WTC11 (cell line): ENCODE measurements around the gene IFITM10.
A peak's percentile ranks its signal among the peaks of the same experiment; 100 is the strongest.

Source experiments
- AFF4 ChIP-seq: sonication (generic); formaldehyde crosslinking; IDR thresholded peaks from 2 replicates; pipeline ENCODE4 v1.8.1; 2023; ENCODE audit warnings: mild to moderate bottlenecking, missing genetic modification reagents, borderline replicate concordance
- ATF3 ChIP-seq: sonication (generic); formaldehyde crosslinking; conservative IDR thresholded peaks from 2 replicates; pipeline ENCODE4 v1.8.1; 2022; ENCODE audit warnings: mild to moderate bottlenecking, missing genetic modification reagents
- CTCF ChIP-seq: fragments of 200-600 bp; IDR thresholded peaks from 2 replicates; pipeline ENCODE4 v1.8.0; 2022; ENCODE audit warnings: antibody characterized with exemption
- E2F1 ChIP-seq: sonication (generic); formaldehyde crosslinking; IDR thresholded peaks from 2 replicates; pipeline ENCODE4 v1.8.0; 2022; ENCODE audit warnings: mild to moderate bottlenecking, missing genetic modification reagents
- FOXJ3 ChIP-seq: sonication (generic); formaldehyde crosslinking; IDR thresholded peaks from 2 replicates; pipeline ENCODE4 v1.9.0; 2021; ENCODE audit warnings: missing genetic modification reagents, mild to moderate bottlenecking, borderline replicate concordance
- FOXP4 ChIP-seq: sonication (generic); formaldehyde crosslinking; IDR thresholded peaks from 2 replicates; pipeline ENCODE4 v1.8.0; 2022; ENCODE audit warnings: mild to moderate bottlenecking, missing genetic modification reagents
- IRF1 ChIP-seq: sonication (generic); formaldehyde crosslinking; IDR thresholded peaks from 2 replicates; pipeline ENCODE4 v1.8.0; 2023; ENCODE audit warnings: missing genetic modification reagents
- MAX ChIP-seq: sonication (generic); formaldehyde crosslinking; IDR thresholded peaks from 2 replicates; pipeline ENCODE4 v1.8.0; 2022; ENCODE audit warnings: mild to moderate bottlenecking, missing genetic modification reagents
- MYBL2 ChIP-seq: sonication (generic); formaldehyde crosslinking; IDR thresholded peaks from 2 replicates; pipeline ENCODE4 v1.8.1; 2023; ENCODE audit warnings: mild to moderate bottlenecking, moderate library complexity, missing genetic modification reagents
- TCF7 ChIP-seq: sonication (generic); formaldehyde crosslinking; IDR thresholded peaks from 2 replicates; pipeline ENCODE4 v1.8.0; 2022; ENCODE audit warnings: mild to moderate bottlenecking, low read depth, missing genetic modification reagents, moderate library complexity
- TEAD4 ChIP-seq: sonication (generic); formaldehyde crosslinking; IDR thresholded peaks from 2 replicates; pipeline ENCODE4 v1.8.0; 2022; ENCODE audit warnings: mild to moderate bottlenecking, missing genetic modification reagents

GRCh38 chr11:1693327-1694063, 56.9 kb downstream of the IFITM10 start:
- TF ChIP-seq MAX (CRISPR knock-in tag) = 0 out of 2 replicates have a peak, but pooled peaks have one; percentile 6
- no peak for TF ChIP-seq FOXP4 (CRISPR knock-in tag)
- no peak for TF ChIP-seq E2F1 (CRISPR knock-in tag)
- TF ChIP-seq AFF4 (CRISPR knock-in tag) = no peak
- TF ChIP-seq CTCF = peak; percentile 58
- TF ChIP-seq TEAD4 (CRISPR knock-in tag) = no peak
- TF ChIP-seq IRF1 (CRISPR knock-in tag) = no peak
- TF ChIP-seq FOXJ3 (CRISPR knock-in tag) = no peak
- TF ChIP-seq ATF3 (CRISPR knock-in tag) = no peak
- TF ChIP-seq TCF7 (CRISPR knock-in tag) = no peak
- TF ChIP-seq MYBL2 (CRISPR knock-in tag) = no peak
